ENCODE measurements around the gene TRPM3. TPM values are rescaled to one million over a fixed set of nuclear protein-coding genes. Genes with fewer than 3 reads are reported as not detected.

The TRPM3 gene
- total RNA-seq (2014; rRNA removed; shearing (Covaris generic)): 0.07 TPM in 1 of 2 replicates, not detected in the other

DNA sequence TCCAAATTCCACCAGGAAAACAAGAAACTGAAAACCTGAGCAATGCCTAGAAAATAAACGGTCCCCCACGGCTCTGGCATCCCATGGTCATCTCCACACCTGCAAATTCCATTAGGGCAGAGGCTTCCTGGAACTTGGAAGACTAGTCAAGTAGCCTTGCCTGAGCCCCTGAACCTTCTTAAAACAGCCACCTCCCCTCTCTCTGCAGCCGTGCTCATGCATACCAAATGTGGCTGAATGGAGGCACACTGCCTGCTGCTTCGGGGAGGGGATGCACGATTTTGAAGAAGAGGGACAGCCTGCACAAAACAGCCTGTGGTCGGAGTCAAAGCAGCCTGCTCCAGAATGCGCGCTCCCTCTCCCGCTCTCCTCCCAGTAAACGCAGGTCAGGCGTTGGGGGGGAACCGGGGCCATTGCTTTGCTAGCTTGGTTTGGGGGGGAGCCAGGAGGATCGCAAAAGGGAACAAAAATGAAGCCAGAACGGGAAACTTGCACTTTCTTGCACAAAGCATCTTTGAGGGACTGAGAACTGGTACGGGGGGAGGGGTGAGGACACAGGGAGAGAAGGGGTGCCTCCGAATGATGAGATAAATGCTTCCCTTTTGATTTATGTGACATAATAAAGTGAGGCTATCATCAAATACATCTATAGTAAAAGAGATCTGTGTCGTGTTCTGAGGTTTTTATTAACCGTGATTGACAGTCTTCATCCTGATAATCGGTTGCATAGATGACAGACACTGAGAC is at the start of gene TRPM3:
TRPM3 (minus strand) TSS at position 347 of the 747 bp plus-strand sequence; CDS start at position 80, 267 bp downstream.
- DNase-seq (ENCODE audit: low read depth): no peak

DNA sequence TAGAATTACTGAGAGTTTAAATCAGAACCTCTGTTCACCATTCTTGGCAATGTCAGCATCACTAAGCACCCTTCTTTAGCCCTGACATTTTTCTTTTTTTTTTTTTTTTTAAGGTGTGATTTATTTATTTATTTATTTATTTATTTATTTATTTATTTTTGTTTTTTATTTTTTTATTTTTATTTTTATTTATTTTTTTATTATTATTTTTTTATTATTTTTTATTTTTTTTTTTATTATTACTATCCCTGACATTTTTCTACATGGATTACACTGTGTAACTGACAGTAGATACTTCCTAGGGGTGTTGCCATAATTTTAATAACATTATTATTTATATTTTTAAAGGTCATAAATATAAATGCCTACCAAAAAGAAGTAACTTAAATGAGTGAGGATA is 47.0 kb upstream of the TRPM3 start:
- DNase-seq (ENCODE audit: low read depth): no peak

DNA sequence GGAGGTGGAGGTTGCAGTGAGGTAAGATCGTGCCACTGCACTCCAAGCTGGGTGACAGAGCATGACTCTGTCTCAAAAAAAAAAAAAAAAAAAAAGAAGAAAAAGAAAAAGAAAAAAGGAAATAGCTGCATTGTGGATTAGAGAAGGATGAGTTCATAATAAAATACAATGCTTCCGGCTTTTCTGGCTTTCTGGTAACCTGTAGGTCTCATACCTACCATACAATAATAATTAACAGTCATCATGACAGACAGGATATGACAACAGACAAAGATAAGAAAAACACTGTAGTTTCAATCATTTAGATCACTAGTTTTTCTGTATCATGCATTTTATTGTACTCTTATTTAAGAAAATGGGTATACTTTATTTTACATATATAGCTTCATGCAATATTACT is 40.7 kb upstream of the TRPM3 start:
- DNase-seq (ENCODE audit: low read depth): no peak

DNA sequence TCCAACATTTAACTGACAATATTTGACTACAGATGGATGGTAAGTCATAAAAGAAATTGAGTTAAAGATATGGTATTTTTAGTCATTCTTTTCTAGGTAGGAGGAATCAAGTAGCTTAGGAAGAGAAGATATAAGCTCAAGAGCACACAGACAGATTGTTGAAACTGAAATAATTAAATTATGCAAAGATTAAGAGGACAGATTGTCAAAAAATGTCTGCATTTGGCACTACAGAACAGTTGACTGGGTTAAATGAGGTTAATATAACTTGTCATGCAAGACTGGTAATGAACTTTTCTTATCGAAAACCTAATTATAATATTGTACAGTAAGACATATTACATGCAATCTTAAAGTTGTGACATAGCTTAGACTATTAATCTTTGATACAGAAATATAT is 36.3 kb upstream of the TRPM3 start:
- no peak for DNase-seq (ENCODE audit: low read depth)

DNA sequence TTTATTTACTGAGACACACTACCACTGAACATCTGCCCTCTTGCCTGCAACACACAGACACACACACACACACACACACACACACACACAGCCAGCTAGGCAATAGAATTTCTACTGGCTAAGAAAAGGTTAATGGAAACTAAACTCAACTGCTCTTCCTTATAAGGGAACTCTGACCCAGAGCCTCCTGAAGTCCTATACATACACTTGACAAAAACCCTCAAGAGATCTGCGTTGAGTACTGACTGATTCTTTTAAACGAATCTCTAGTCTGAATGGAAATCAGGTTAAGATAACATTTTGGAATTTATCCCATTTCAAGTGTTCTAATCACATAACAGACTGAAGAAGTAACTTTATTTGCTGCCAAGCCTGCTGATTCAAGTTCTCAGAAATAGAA is 25.9 kb upstream of the TRPM3 start:
- no peak for DNase-seq (ENCODE audit: low read depth)

DNA sequence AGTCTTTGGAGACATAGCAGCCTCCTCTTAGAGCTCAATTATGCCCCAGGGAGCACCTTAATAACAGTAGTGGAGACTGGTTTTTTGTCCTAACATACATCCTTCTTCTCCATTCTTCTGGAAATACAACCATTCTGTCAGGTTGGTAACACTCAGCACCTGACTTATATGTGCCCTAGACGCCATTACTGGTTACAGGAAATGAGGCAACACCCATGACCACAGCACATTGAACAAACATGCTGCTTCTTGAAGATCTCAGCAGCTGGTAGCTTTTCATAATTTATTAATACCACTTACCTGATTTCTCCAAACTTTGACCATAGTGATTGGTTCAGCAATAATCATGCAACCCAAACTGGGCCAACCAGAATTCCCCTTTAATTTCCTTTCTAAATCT is 25.1 kb upstream of the TRPM3 start:
- no peak for DNase-seq (ENCODE audit: low read depth)

DNA sequence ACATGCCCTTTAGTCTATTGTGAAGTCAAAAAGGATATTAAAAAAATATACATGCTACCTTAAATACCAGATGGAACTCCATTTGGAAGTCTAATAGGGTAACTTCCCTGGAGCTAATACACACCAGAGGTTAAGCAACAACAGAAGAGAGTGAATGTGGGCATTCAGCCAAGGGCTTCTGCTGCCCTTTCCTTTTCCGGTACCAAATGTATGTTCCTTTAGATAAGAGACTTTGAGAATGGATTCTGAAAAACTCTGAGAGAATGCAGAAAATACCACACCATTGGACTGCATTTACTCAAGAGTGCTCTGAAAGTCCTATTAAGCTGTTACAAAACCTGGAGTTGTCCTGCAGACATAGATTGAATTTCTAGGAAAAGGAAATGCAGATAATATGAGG is 23.8 kb upstream of the TRPM3 start:
- DNase-seq (ENCODE audit: low read depth): no peak

DNA sequence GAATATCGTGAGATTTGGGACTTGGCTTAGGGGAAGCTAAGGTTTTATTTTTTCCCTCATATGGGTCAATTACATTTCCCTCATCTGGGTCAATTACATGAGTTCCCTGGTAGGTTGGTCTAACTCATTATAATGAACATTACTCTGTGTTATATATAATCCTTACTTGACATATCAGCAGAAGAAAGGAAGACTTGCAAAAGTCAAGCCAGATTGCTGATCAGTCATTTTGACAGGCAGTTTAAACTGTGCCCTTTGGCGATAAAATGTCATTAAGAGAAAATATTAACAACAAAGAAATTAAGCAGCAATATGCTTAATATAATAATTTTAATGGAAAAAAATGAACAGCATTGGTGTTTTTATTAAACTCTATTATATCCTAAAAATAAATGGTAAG is 23.1 kb upstream of the TRPM3 start:
- DNase-seq (ENCODE audit: low read depth): no peak

DNA sequence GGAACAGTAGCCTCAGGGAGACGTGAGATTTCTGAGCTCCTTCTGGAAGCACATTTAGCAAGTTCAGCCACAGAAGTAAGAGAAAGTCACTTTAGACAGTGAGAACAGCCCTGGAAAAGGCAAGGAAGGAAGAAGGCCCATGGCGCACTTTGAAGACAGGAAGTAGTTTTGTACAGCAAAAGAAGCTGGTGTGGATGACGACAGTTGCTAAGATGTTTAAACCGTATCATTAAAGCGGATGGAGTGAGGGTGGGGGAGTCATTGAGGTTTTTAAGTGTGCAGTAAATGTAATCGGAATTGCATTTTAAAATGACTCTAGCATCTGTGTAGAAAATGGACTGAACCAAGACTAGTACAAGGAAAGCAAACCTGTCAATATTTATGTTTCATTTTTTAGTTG is 15.3 kb upstream of the TRPM3 start:
- no peak for DNase-seq (ENCODE audit: low read depth)

DNA sequence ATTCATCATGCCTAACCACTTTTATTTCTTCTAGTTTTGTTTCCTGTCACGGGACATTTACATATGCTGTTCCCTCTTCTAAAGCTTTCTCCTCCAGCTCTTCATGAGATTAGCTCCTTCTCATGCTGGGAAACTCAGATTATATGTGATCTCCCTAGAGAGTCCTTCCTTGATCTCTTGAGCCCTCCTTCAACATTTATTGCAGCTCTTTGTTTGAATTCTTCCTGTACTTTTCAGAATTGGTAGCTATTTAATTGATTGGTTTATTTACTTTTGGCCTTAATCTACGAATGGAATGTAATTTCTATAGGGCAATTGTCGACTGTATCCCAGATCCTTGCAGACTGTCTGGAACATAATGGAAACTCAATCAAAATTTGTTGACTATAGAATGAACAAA is 9.7 kb upstream of the TRPM3 start:
- no peak for DNase-seq (ENCODE audit: low read depth)

DNA sequence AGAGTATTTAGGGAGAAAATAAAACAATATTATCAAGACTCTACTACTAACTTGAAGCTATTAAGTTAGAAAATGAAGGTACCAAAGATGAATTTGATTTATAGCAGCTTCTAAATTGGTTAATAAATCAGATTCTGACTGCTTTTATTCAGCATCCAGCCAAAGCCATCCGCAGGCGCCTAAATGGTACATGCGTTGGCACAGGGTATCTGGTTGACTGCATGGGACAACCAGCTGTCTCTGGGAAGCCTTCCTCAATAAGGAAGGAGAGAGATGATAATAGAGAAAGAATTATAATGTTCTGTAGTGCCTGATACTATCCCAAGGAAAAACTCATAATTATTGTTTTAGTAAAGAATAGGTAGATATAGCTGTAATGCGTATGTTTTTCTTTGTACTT is 9.1 kb upstream of the TRPM3 start:
- no peak for DNase-seq (ENCODE audit: low read depth)

DNA sequence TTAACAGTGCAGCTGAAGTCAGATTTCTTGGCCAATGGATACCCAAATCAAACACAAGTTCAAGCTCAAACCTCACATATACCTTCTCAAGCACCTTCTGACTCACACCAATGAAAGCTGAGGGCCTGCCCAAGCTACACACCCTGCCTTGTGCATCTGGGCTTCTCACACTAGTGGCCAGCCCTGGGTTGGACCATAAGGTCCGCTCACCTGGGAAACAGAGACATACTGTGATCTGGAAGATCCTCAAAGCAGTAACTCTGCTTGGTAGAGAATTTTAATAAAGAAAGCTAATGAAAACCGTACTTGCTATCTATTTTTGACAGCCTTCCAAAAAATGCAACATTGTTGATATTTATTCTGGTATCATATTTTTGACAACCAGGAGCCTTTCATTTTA is 7.4 kb upstream of the TRPM3 start:
- DNase-seq (ENCODE audit: low read depth): no peak

DNA sequence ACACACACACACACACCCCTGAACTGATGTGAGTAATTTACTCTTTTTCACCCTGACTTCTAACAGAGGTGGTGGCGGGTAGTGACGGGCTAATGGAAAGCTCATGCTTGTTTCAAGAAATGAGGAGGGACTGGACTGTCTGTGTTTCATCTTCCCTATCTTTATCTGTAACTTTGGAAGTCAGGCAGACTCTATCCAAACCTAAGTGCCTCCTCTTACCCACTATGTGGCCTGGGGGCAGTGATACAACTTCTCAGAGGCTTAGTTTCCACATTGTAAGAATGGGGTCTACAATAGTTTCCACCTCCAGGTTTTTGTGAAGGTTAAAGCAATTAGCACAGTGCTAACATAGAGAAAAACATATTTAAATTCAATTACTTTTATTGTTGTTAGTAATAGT is 5.9 kb upstream of the TRPM3 start:
- no peak for DNase-seq (ENCODE audit: low read depth)

DNA sequence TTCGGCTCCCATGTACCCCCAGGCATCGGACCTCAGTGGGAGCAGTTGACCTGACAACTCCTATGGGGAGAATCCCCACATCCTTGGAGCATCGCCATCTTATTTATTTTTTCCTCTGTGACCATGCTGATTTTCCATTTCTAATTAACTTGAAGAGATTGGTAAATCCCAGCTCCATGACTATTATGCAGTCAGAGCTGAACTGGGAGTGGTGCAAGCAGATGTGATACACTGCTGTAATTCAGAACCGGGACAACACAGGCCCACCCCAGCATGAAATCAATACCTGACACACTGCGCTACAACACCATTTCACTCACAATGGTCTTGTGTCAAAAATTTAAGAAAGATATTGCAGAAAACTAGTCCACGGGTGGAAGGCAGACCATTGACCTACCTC is 1.0 kb upstream of the TRPM3 start:
- no peak for DNase-seq (ENCODE audit: low read depth)

DNA sequence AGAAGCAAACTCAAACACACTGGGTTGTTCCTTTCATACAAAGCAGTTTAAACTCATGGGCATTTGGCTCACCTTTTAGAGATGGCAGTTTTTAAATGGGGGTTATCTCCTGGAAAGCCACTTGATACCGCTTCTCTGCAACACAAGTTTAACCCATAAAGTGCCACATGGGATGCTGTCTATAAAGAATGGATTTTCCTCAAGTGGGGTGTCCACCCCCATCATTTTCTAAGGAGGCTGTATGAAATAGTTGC is 528 bp upstream of the TRPM3 start:
- no peak for DNase-seq (ENCODE audit: low read depth)

DNA sequence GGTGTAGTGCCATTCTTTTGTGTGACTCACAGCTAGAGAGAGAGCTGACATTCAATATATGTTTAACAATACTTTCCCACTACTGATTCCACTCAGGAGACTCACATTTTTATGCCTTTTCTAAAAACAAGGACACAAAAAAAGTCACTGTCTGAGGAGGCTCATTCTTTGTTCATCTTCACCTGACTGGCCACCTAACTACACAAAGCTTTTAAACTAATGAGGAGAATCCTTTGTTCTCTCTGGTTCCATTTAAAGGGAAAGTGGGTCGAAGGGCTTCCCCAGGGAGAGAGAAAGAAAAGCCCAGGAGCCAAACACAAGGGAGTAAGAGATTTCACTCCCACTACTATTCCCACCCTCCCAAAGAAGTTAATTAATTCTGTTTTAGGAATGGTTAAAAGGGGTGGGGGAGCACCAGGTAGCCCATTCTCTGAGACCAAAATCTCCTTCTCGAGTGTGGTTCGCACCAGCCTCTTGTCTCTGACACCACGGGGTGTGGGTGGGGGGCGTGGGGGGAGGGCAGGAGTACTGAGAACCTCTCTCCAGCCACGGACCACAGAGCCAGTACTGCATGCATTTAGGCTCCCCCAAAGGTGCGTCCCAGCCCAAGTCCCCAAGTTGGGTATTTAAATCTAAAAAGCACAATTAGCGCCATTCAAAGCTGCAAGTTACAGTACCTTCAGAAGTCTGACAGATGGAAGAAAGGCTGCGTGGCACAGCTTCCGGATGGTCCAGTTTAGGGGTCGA is 747 bp downstream of the TRPM3 start:
- no peak for DNase-seq (ENCODE audit: low read depth)

DNA sequence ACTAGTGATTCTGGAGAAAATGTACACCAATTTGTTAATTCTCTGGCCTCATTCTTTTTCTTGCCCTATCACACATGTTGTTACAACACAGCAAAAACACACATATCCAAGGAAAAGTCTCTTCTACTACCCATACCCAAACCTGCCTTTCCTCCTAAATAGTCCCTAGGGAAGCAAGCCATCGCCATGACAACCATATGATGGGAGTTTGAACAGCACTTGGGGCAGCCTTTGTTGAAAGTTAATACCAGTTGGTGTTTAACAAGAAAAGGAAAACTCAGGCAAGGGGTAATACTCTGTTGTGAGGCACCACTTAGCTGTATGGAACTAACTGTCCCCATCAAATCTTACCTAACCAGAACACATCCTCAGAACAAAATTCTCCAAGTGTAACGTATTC is 1.7 kb downstream of the TRPM3 start:
- DNase-seq (ENCODE audit: low read depth): no peak

DNA sequence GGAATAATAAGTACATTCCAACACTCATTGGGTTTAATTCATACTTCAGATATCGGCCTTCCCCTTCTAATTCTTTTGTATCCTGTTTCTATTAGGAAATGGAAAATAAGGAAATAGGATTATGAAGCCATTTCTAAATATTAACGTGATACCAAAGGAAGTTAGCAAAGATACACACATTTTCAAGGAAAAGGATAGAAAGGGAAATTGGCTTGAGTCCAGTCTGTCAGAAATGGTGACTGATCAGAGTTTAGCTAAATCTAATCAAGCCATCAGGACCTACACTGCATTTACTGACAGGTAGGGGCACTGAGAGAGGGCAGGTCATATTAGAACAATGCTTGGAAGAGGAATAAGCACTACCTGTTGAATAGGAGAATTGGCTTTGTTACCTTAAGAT is 3.1 kb downstream of the TRPM3 start:
- no peak for DNase-seq (ENCODE audit: low read depth)

DNA sequence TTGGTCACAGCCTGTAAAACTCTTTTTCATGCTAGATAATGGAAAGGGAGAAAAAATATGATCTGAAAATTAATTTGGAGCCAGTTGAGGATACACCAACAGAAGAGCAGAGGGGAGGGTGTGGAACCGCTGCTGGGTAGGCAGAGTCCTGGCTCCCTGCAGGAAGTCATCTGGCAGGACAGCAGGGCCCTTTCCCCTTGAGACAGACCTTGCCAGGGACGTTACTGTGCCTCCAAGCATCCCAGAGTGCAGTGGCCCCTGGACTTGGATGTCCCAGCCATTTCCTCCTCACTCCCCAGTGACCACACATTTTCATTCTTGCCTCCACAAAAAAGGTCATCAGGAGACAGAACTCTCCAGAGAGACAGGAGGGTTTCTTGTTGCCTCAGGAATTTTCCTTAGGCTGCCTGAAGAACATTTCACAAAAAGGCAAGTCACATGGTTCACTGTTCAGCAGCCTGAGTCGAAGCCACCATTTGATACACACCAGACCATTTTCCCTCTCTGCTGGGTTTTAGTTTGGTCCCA is 5.9 kb downstream of the TRPM3 start:
- no peak for DNase-seq (ENCODE audit: low read depth)

DNA sequence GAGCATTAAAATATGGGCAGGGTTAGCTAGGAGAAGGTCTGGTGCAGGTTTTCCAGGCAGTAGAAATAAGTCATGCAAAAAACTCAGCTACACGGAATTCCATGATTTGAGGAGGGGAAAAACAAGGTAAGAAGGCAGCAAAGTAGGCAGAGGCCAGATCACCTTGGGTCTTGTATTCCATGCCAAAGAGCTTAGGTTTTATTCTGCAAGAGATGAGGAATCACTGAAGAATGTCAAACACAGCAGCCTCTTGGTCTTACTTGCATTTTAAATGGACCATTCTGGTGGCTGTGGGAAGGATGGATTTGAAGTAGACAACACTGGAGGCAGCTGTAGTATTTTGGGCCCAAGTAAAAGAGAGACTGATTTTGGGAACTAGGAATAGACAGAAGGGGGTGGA is 8.6 kb downstream of the TRPM3 start:
- no peak for DNase-seq (ENCODE audit: low read depth)

DNA sequence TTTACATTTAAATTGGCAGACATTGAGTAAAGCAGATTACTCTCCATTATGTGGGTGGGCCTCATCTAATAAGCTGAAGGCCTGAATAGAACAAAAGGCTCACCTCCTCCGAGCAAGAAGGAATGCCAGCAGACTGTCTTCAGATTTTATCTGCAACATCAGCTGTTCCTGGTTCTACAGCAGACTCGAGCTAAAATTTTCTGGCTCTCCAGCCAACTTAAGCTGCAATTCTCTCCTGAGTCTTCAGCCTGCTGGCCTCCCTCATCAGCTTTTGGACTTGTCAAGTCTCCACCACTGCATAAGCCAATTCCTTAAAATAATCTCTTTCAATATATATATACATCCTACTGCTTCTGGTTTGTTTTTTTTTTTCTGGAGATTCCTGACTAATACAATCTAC is 12.5 kb downstream of the TRPM3 start:
- DNase-seq (ENCODE audit: low read depth): no peak

DNA sequence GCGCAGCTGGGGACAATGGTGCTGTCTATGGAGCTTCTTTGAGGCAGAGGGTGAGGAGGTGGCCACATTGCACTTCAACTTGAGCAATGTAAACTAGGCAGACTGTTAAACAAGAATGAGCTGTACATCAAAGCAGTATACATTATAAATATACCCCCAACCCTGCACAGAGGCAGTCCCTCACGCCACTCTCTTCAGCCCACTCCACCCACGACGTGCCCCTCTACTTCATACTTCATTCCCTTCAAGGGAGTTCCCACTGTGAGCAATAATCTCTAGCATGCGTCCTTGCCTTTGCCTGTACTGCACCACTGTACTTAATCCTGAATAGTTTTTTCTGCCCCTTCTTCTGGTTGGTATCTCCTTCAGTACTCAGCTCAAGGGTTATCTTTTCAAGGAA is 14.4 kb downstream of the TRPM3 start:
- DNase-seq (ENCODE audit: low read depth): no peak

DNA sequence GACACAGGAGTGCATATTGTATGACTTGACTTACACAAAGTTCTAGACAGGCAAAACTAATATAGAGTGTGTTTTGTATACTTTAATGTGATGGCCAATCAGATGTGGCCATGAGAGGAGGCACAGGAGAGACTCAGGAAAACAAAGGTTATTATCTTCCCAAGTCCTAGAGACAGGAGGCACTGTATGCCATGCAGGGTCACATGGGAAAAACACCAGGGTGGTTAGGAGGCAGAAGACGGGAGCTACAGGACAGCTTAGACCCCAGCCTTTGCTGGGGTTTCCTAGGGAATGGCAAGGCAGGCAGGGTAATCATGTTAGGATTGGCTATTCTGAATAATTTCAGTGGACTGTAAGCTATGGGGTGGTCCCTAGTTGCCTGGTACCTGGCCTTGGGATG is 16.2 kb downstream of the TRPM3 start:
- no peak for DNase-seq (ENCODE audit: low read depth)

DNA sequence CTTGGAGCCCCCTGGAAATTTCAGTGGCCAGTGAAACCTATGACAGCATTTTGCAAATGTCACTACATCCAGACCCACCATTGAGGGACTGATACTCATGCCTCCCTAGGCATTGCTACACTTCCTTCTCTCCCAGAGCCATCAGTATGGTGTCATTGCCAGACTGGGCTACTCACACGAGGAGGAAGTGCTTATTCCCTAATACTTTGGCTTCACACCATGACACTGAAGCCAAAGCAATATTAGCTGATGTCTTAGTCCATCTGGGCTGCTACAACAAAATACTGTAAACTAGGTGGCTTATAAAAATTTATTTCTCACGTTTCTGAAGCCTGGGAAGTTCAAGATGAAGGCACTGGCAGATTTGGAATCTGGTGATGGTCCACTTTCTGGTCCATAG is 22.6 kb downstream of the TRPM3 start:
- no peak for DNase-seq (ENCODE audit: low read depth)
